H9 (cell line): Measurements from ENCODE around the gene TMF1. TPM values are rescaled to one million over a fixed set of nuclear protein-coding genes. Genes with fewer than 3 reads are reported as not detected.

ENCODE experiments used
- DNase-seq: peaks from one replicate; pipeline ENCODE4 v3.0.0-alpha.2; 2017
- H2AFZ ChIP-seq: one replicate; pipeline ENCODE4 v1.6.1; 2013; ENCODE audit warnings: mild to moderate bottlenecking, low read length, control low read depth, moderate library complexity
- H2AK5ac ChIP-seq: 2 replicates; pipeline ENCODE4 v1.6.1; 2013; ENCODE audit warnings: low read length, control low read depth, mixed read lengths; ENCODE audit not compliant: insufficient read length
- H2BK120ac ChIP-seq: one replicate; pipeline ENCODE4 v1.6.1; 2013; ENCODE audit warnings: low read depth, mild to moderate bottlenecking, low read length, control low read depth, inconsistent platforms; ENCODE audit not compliant: poor library complexity, severe bottlenecking
- H2BK12ac ChIP-seq: 2 replicates; pipeline ENCODE4 v1.6.1; 2013; ENCODE audit warnings: low read length, control low read depth, mixed read lengths, low read depth; ENCODE audit not compliant: insufficient read length
- H2BK15ac ChIP-seq: 2 replicates; pipeline ENCODE4 v1.6.1; 2013; ENCODE audit warnings: low read depth, low read length, control low read depth
- H2BK20ac ChIP-seq: one replicate; pipeline ENCODE4 v1.6.1; 2013; ENCODE audit warnings: low read depth, mild to moderate bottlenecking, low read length, control low read depth, inconsistent platforms; ENCODE audit not compliant: poor library complexity, severe bottlenecking
- H2BK5ac ChIP-seq: 2 replicates; pipeline ENCODE4 v1.6.1; 2013; ENCODE audit warnings: low read length, control low read depth, mixed read lengths; ENCODE audit not compliant: insufficient read length
- H3K14ac ChIP-seq: 2 replicates; pipeline ENCODE4 v1.6.1; 2013; ENCODE audit warnings: low read length, control low read depth; ENCODE audit not compliant: insufficient read depth
- H3K18ac ChIP-seq: 2 replicates; pipeline ENCODE4 v1.6.1; 2013; ENCODE audit warnings: low read depth, mild to moderate bottlenecking, mixed read lengths, low read length, control low read depth; ENCODE audit not compliant: insufficient read length
- H3K23ac ChIP-seq: 2 replicates; pipeline ENCODE4 v1.6.1; 2013; ENCODE audit warnings: low read length, control low read depth, mixed read lengths, low read depth; ENCODE audit not compliant: insufficient read length
- H3K23me2 ChIP-seq: 2 replicates; pipeline ENCODE4 v1.6.1; 2013; ENCODE audit warnings: low read depth, mild to moderate bottlenecking, mixed read lengths, low read length, control low read depth; ENCODE audit not compliant: insufficient read length, poor library complexity, severe bottlenecking
- H3K27ac ChIP-seq: 2 replicates; pipeline ENCODE4 v1.5.1; 2013; ENCODE audit warnings: low read length, control low read depth, mixed read lengths, low read depth; ENCODE audit not compliant: insufficient read length
- H3K27me3 ChIP-seq: 2 replicates; pipeline ENCODE4 v1.6.1; 2013; ENCODE audit warnings: low read length, control low read depth, inconsistent platforms; ENCODE audit not compliant: insufficient read depth
- H3K4ac ChIP-seq: 2 replicates; pipeline ENCODE4 v1.6.1; 2013; ENCODE audit warnings: low read depth, mild to moderate bottlenecking, control low read depth, inconsistent platforms, low read length, moderate library complexity
- H3K4me1 ChIP-seq: 2 replicates; pipeline ENCODE4 v1.6.1; 2013; ENCODE audit warnings: low read length, control low read depth, inconsistent platforms; ENCODE audit not compliant: insufficient read depth
- H3K4me2 ChIP-seq: 2 replicates; pipeline ENCODE4 v1.6.1; 2013; ENCODE audit warnings: low read length, control low read depth, mixed read lengths; ENCODE audit not compliant: insufficient read length, insufficient read depth
- H3K56ac ChIP-seq: 2 replicates; pipeline ENCODE4 v1.6.1; 2013; ENCODE audit warnings: low read depth, mild to moderate bottlenecking, mixed read lengths, low read length, control low read depth; ENCODE audit not compliant: insufficient read length
- H3K79me1 ChIP-seq: 2 replicates; pipeline ENCODE4 v1.6.1; 2013; ENCODE audit warnings: low read depth, mild to moderate bottlenecking, moderate library complexity, low read length, control low read depth, inconsistent platforms; ENCODE audit not compliant: insufficient read depth, poor library complexity, severe bottlenecking
- H3K79me2 ChIP-seq: 2 replicates; pipeline ENCODE4 v1.6.1; 2013; ENCODE audit warnings: low read length, control low read depth, inconsistent platforms; ENCODE audit not compliant: insufficient read depth
- H3K9ac ChIP-seq: 2 replicates; pipeline ENCODE4 v1.6.1; 2013; ENCODE audit warnings: low read length, control low read depth, mixed read lengths; ENCODE audit not compliant: insufficient read length; ENCODE audit errors: extremely low read depth
- H3K9me3 ChIP-seq: one replicate; pipeline ENCODE4 v1.6.1; 2013; ENCODE audit warnings: low read depth, low read length, inconsistent platforms; ENCODE audit not compliant: control insufficient read depth
- H3T11ph ChIP-seq: one replicate; pipeline ENCODE4 v1.6.1; 2013; ENCODE audit warnings: mild to moderate bottlenecking, low read length, control low read depth, inconsistent platforms
- H4K20me1 ChIP-seq: one replicate; pipeline ENCODE4 v1.6.1; 2013; ENCODE audit not compliant: control insufficient read depth, insufficient read length, insufficient read depth
- H4K5ac ChIP-seq: 2 replicates; pipeline ENCODE4 v1.6.1; 2013; ENCODE audit warnings: low read depth, mild to moderate bottlenecking, mixed read lengths, low read length, control low read depth; ENCODE audit not compliant: insufficient read length
- H4K8ac ChIP-seq: replicated peaks from 2 replicates; pipeline ENCODE4 v1.6.1; 2013; ENCODE audit warnings: low read length, control low read depth, mixed read lengths, low read depth; ENCODE audit not compliant: insufficient read length
- H4K91ac ChIP-seq: 2 replicates; pipeline ENCODE4 v1.6.1; 2013; ENCODE audit warnings: low read depth, mild to moderate bottlenecking, moderate library complexity, mixed read lengths, low read length, control low read depth; ENCODE audit not compliant: insufficient read length
- H3K27ac Mint-ChIP-seq, 3 experiments: 2 replicates in 2 of 3; 3 replicates in 1 of 3; pipeline ENCODE4 v1.8.0; 2020 to 2021; ENCODE audit warnings: mixed read lengths in 3 of 3, mild to moderate bottlenecking in 1 of 3, moderate library complexity in 1 of 3
- H3K27me3 Mint-ChIP-seq: 2 replicates; pipeline ENCODE4 v1.8.0; 2021; ENCODE audit warnings: low read depth, mild to moderate bottlenecking, moderate library complexity, mixed read lengths
- H3K36me3 Mint-ChIP-seq, 3 experiments: 2 replicates in 2 of 3; 3 replicates in 1 of 3; pipeline ENCODE4 v1.8.0; 2020 to 2021; ENCODE audit warnings: low read depth in 3 of 3, mixed read lengths in 3 of 3; ENCODE audit not compliant: insufficient read depth in 1 of 3
- H3K4me1 Mint-ChIP-seq, 2 experiments: 2 replicates each; pipeline ENCODE4 v1.8.0; 2020; ENCODE audit warnings: mixed read lengths in 2 of 2
- H3K4me3 Mint-ChIP-seq, 2 experiments: 2 replicates in 1 of 2; 3 replicates in 1 of 2; pipeline ENCODE4 v1.8.0; 2020 to 2021; ENCODE audit warnings: mild to moderate bottlenecking in 2 of 2, mixed read lengths in 2 of 2, moderate library complexity in 1 of 2
- H3K9me3 Mint-ChIP-seq, 2 experiments: 2 replicates in 1 of 2; 3 replicates in 1 of 2; pipeline ENCODE4 v1.8.0; 2020; ENCODE audit warnings: mild to moderate bottlenecking in 2 of 2, mixed read lengths in 2 of 2, moderate library complexity in 1 of 2
- CTCF ChIP-seq: fragments of 200-600 bp; sonication (generic); conservative IDR thresholded peaks from 3 replicates; pipeline ENCODE4 v1.8.0; 2021; ENCODE audit warnings: antibody characterized with exemption, mild to moderate bottlenecking
- WGBS: extraction: QIAGEN DNeasy Blood & Tissue Kit; methylation state at CpG from one replicate; pipeline ENCODE4 v1.1.7; 2013; ENCODE audit warnings: missing lambda C conversion rate, low lambda C conversion rate, mixed read lengths; ENCODE audit not compliant: insufficient read length; ENCODE audit errors: extremely low coverage; 5-methylcytosine and 5-hydroxymethylcytosine counted together
- total RNA-seq: library from RNA; stranded (reverse); gene quantifications from 2 replicates; pipeline ENCODE4 v1.2.1, GENCODE V29; 2021

TMF1 gene
- total RNA-seq, 1 experiment from 2014 or later: 21.9 TPM

- Histone ChIP-seq H2AFZ (no peak overlapping the region), H4K20me1 (no peaks in the 10 kb centered on the region), H3K4me2 (no peak overlapping the region), H3K9me3 (no peaks in the 10 kb centered on the region), H3K23me2 (no peaks in the 10 kb centered on the region), H4K8ac (no peak overlapping the region), H3K4me1 (no peaks in the 10 kb centered on the region), H4K5ac (no peak overlapping the region), H2BK20ac (no peak overlapping the region), H3K79me2 (no peaks in the 10 kb centered on the region), H3K14ac (no peak overlapping the region), H3K56ac (no peak overlapping the region), H4K91ac (no peak overlapping the region), H3T11ph (no peak overlapping the region), H2AK5ac (no peak overlapping the region), H2BK15ac (no peak overlapping the region), H2BK12ac (no peak overlapping the region), H3K23ac (no peak overlapping the region), H3K27ac (no peak overlapping the region), H3K9ac (no peak overlapping the region), H3K27me3 (no peaks in the 10 kb centered on the region), H3K79me1 (no peaks in the 10 kb centered on the region), H3K4ac (no peak overlapping the region), H2BK5ac (no peak overlapping the region), H2BK120ac (no peak overlapping the region), H3K18ac (no peak overlapping the region)
- Mint-ChIP-seq H3K27ac (no peak overlapping the region), H3K9me3 (0 out of 5 replicates have a peak, but pooled peaks cover 0 to 3% of the 10 kb centered on the region in 2 experiments), H3K27me3 (no peaks in the 10 kb centered on the region), H3K4me3 (no peak overlapping the region), H3K4me1 (no peaks in the 10 kb centered on the region), H3K36me3 (peaks cover 4 to 17% (median 12%) of the 10 kb centered on the region in 3 experiments; a peak in 6 of 7 replicates)
- no peak for TF ChIP-seq CTCF
- WGBS: no CpG with 5 or more reads among the region's 4 CpGs
- no peak for DNase-seq
These were observed 31.3 kb downstream of the TMF1 start for GRCh38 chr3:69020857-69021256.
